ENCODE data around the gene SPRN. TPM values are rescaled to one million over a fixed set of nuclear protein-coding genes. Genes with fewer than 3 reads are reported as not detected.

The SPRN gene
- total RNA-seq, 1 donor from 2014 or later: 0.52 TPM

DNA sequence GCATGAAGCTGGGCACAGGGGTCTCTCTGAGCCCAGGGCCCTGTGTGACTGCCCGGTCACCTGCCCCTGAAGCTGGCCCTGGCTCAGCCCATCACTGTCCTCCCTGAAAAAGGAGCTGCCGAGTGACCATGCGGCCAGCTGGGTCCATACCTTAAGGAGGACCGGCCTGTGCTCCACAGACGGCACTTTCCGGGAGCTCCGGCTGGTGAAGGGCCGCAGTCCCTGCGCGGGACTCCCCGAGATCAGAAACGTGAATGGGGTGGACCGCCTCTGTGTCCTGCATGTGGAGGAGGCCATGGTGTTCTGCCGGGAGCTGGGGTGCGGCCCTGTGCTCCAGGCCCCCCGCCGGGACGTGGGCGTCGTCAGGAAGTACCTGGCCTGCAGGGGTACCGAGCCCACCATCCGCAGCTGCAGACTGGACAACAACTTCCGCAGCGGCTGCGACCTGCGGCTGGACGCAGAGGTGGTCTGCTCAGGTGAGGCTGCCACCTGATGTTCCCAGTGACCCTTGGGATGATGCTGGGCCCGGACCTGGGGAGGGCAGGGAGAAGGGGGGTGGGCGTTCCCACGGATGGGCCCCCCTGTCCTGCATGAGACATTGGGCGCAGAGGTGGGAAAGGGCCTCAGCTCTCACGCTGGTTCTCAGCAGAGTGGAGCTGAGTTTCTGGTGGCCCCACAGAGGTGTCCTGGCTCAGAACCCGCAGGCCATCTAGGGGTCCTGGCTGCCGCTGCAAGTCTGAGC is 32.8 kb upstream of the SPRN start:
- no peak overlapping the region for H3K27ac ChIP-seq (ENCODE audit: low read depth, low read length)
- peaks cover 0 to 3% (median 2%) of the 10 kb centered on the region in 3 donors for H3K36me3 ChIP-seq (ENCODE audit: control insufficient read depth in 3 of 3, insufficient read depth in 3 of 3, low read length in 3 of 3)
- no peaks in the 10 kb centered on the region for H3K27me3 ChIP-seq (ENCODE audit: control insufficient read depth in 3 of 3, insufficient read depth in 3 of 3, low read length in 3 of 3)
- H3K4me1 ChIP-seq (ENCODE audit: control insufficient read depth in 3 of 3, insufficient read depth in 3 of 3, low read length in 3 of 3): no peaks in the 10 kb centered on the region
- H3K9ac ChIP-seq (ENCODE audit: low read depth in 1 of 3, low read length in 3 of 3): no peak overlapping the region
- no peak overlapping the region for H3K4me3 ChIP-seq (ENCODE audit: low read length in 3 of 3)
- no peaks in the 10 kb centered on the region for H3K9me3 ChIP-seq (ENCODE audit: control insufficient read depth in 3 of 3, low read length in 3 of 3)

DNA sequence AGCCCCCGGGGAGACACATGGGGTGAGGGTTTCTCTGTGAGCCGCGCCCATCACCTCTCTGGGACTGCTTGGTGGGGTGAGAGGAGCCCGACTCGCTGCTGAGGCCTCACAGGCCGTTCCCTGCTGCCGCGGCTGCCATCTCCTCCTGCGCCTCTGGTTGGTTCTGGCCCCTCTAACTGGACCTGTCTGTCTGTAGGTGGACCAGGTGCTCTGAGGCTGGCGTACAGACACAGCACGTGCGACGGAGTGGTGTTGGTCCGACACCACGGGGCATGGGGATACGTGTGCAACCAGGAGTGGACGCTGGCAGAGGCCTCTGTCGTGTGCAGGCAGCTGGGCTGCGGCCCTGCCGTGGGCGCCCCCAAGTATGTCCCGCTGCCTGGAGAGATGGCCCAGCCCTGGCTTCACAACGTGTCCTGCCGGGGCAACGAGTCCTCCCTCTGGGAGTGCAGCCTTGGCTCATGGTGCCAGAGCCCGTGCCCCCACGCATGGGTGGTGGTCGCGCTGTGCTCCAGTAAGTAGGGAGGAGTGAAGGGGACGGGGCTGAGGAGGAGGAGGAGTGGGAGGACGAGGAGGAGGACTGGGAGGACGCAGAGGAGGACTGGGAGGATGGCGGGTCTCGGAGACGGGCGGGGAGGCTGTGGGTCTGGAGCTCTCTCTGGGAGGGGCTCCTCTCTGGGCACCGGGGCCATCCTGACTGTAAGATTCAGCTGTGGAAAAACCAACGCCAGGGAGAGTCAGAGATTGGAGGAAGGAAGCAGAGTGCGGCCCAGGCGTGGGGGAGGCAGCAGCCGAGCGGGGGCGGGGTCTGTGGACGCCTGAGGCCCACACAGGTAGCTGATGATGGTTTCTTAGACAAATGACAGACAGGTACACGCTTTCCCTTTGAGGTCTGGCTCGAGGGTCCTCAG is 31.9 kb upstream of the SPRN start:
- Histone ChIP-seq H3K27ac (ENCODE audit: low read depth, low read length) (no peak overlapping the region), H3K9ac (ENCODE audit: low read depth in 1 of 3, low read length in 3 of 3) (no peak overlapping the region), H3K4me1 (ENCODE audit: control insufficient read depth in 3 of 3, insufficient read depth in 3 of 3, low read length in 3 of 3) (no peaks in the 10 kb centered on the region), H3K27me3 (ENCODE audit: control insufficient read depth in 3 of 3, insufficient read depth in 3 of 3, low read length in 3 of 3) (no peaks in the 10 kb centered on the region), H3K36me3 (ENCODE audit: control insufficient read depth in 3 of 3, insufficient read depth in 3 of 3, low read length in 3 of 3) (peaks cover 0 to 3% (median 0%) of the 10 kb centered on the region in 3 donors), H3K9me3 (ENCODE audit: control insufficient read depth in 3 of 3, low read length in 3 of 3) (no peaks in the 10 kb centered on the region), H3K4me3 (ENCODE audit: low read length in 3 of 3) (no peak overlapping the region)

DNA sequence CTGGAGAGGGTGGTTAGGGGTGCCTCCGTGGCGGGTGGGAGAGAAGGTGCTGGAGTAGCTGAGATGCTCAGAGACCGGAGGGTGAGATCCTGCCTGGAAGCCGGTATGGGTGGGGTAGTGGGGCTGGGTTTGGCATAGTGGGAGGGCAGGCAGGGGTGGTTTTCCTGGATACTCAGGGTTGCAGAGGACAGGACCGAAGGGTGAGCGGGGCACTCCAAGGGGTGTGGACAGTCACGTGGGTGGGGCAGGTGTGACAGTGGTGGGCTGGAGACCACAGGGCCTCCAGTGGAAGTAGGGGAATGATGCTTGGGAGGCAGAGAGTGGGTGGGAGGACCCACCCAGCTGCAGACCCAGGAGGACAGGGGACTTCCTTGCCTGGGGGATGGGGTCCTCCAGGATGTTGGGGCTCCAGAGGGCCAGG is 31.2 kb upstream of the SPRN start:
- Histone ChIP-seq H3K27me3 (ENCODE audit: control insufficient read depth in 3 of 3, insufficient read depth in 3 of 3, low read length in 3 of 3) (no peaks in the 10 kb centered on the region), H3K9me3 (ENCODE audit: control insufficient read depth in 3 of 3, low read length in 3 of 3) (no peaks in the 10 kb centered on the region), H3K4me3 (ENCODE audit: low read length in 3 of 3) (no peak overlapping the region), H3K27ac (ENCODE audit: low read depth, low read length) (no peak overlapping the region), H3K36me3 (ENCODE audit: control insufficient read depth in 3 of 3, insufficient read depth in 3 of 3, low read length in 3 of 3) (peaks cover 0 to 3% (median 0%) of the 10 kb centered on the region in 3 donors), H3K4me1 (ENCODE audit: control insufficient read depth in 3 of 3, insufficient read depth in 3 of 3, low read length in 3 of 3) (no peaks in the 10 kb centered on the region), H3K9ac (ENCODE audit: low read depth in 1 of 3, low read length in 3 of 3) (no peak overlapping the region)

DNA sequence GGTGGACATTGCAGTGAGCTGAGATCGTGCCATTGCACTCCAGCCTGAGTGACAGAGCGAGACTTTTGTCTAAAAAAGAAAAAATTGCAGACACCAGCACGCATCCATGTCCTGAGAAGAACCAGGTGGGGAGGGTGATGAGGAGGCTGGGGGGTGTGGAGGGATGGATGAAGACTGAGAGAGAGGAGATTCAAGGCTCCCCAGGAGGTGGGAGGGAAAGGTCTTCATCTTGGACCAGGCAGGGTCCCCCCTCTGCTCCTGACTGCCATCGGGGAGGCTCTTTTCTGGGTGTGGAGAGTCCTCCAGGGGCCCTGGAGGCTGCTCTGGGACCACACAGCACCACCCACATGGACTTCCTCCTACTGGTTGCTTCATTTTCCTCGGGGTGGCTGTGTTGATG is 30.8 kb upstream of the SPRN start:
- Histone ChIP-seq H3K4me3 (ENCODE audit: low read length in 3 of 3) (no peak overlapping the region), H3K9ac (ENCODE audit: low read depth in 1 of 3, low read length in 3 of 3) (no peak overlapping the region), H3K9me3 (ENCODE audit: control insufficient read depth in 3 of 3, low read length in 3 of 3) (no peaks in the 10 kb centered on the region), H3K27me3 (ENCODE audit: control insufficient read depth in 3 of 3, insufficient read depth in 3 of 3, low read length in 3 of 3) (no peaks in the 10 kb centered on the region), H3K36me3 (ENCODE audit: control insufficient read depth in 3 of 3, insufficient read depth in 3 of 3, low read length in 3 of 3) (peaks cover 0 to 2% (median 0%) of the 10 kb centered on the region in 3 donors), H3K4me1 (ENCODE audit: control insufficient read depth in 3 of 3, insufficient read depth in 3 of 3, low read length in 3 of 3) (no peaks in the 10 kb centered on the region), H3K27ac (ENCODE audit: low read depth, low read length) (no peak overlapping the region)

DNA sequence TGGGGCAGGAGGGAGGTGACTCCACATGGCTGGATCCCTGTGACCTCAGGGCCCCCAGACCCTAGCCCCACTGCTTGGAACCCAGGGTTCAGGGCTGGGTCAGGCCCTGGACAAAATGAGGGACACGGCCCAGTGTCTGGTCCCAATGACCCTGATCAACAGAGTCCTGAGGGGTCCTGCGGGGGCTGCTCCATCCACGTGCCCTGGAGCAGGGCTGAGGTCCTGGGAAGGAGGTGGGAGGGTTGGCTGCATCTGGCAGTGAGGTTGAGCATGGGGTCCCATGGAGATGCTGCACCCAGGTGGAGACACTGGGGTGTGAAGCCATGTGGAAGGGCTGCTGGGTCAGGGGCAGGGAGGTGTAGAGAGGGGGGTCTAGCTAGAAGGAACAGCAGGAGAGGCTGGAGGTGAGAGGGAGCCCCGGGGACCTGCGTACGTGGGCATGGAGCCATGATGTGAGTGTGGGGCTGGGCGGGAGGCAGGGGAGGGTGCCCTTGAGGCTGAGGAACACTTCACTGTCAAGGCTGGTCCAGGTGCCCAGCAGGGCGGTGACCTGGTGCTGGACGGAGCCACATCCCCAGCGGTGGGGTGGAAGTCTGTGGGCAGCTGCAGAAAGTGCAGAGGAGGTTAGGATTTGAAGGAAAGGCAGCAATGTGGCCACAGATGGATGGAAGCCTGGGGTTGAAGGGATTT is 29.9 kb upstream of the SPRN start:
- Histone ChIP-seq H3K27me3 (ENCODE audit: control insufficient read depth in 3 of 3, insufficient read depth in 3 of 3, low read length in 3 of 3) (no peaks in the 10 kb centered on the region), H3K9me3 (ENCODE audit: control insufficient read depth in 3 of 3, low read length in 3 of 3) (no peaks in the 10 kb centered on the region), H3K4me1 (ENCODE audit: control insufficient read depth in 3 of 3, insufficient read depth in 3 of 3, low read length in 3 of 3) (no peaks in the 10 kb centered on the region), H3K36me3 (ENCODE audit: control insufficient read depth in 3 of 3, insufficient read depth in 3 of 3, low read length in 3 of 3) (no peaks in the 10 kb centered on the region), H3K4me3 (ENCODE audit: low read length in 3 of 3) (no peak overlapping the region), H3K9ac (ENCODE audit: low read depth in 1 of 3, low read length in 3 of 3) (no peak overlapping the region), H3K27ac (ENCODE audit: low read depth, low read length) (no peak overlapping the region)

DNA sequence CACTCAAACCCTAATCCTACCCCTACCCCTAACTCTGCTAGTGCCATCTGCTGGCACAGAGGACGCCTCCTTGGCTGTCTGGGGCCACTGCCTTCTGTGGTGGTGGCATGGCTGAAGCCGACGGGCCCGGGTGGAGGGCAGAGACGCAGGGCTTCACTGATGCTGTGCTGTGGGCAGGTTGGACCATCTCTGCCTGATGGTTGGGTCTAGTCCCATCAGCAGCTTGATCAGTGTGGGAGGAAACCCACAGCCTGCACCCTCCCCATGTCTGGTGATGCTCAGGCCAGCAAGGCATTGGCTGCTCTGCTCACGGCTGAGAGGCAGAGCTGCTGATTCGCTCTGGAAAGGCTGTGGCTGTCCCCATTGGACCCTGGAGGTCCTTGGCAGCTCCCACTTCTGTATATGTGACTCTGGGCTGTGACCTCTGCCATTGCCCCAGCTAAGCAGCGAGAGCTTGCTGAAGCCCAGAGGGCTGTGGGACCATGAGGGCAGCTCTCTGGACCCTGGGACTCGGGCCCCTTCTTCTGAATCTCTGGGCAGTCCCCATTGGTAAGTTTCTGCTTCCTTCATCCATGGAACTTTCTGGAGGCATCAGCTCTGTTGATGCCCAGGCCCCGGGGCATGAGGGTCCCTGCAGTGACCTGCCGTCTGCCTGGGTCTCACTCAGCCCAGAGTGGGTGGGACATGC is 29.2 kb upstream of the SPRN start, which contains the start of gene SCART1:
Gene SCART1, plus strand, starts transcription at position 430 of the 688 bp plus-strand sequence. Its CDS starts 53 bp downstream, at position 483.
- Histone ChIP-seq H3K27me3 (ENCODE audit: control insufficient read depth in 3 of 3, insufficient read depth in 3 of 3, low read length in 3 of 3) (no peaks in the 10 kb centered on the region), H3K4me3 (ENCODE audit: low read length in 3 of 3) (no peak within 1 kb of the TSS), H3K9ac (ENCODE audit: low read depth in 1 of 3, low read length in 3 of 3) (no peak within 1 kb of the TSS), H3K27ac (ENCODE audit: low read depth, low read length) (no peak within 1 kb of the TSS), H3K9me3 (ENCODE audit: control insufficient read depth in 3 of 3, low read length in 3 of 3) (peaks cover 0 to 3% (median 0%) of the 10 kb centered on the region in 3 donors), H3K36me3 (ENCODE audit: control insufficient read depth in 3 of 3, insufficient read depth in 3 of 3, low read length in 3 of 3) (no peaks in the 10 kb centered on the region), H3K4me1 (ENCODE audit: control insufficient read depth in 3 of 3, insufficient read depth in 3 of 3, low read length in 3 of 3) (no peaks in the 10 kb centered on the region)

DNA sequence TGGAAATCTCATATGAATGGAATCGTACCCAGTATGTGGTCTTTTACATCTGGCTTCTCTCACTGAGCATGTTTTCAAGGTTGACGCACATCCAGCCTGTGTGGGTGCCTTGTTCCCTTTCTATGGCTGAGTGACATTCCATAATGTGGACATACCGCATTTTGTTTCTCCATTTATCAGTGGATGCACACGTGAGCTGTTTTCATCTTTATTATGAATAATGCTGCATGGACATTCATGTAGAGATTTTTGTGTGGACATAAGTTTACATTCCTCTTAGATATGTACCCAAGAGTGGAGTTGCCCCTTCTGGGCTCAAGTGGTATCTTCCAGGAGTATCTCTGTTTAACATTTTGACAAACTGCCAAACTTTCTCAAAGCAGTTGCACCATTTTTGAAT is 28.0 kb upstream of the SPRN start:
- no peaks in the 10 kb centered on the region for H3K27me3 ChIP-seq (ENCODE audit: control insufficient read depth in 3 of 3, insufficient read depth in 3 of 3, low read length in 3 of 3)
- H3K36me3 ChIP-seq (ENCODE audit: control insufficient read depth in 3 of 3, insufficient read depth in 3 of 3, low read length in 3 of 3): no peaks in the 10 kb centered on the region
- no peak overlapping the region for H3K9ac ChIP-seq (ENCODE audit: low read depth in 1 of 3, low read length in 3 of 3)
- no peak overlapping the region for H3K4me3 ChIP-seq (ENCODE audit: low read length in 3 of 3)
- no peak overlapping the region for H3K27ac ChIP-seq (ENCODE audit: low read depth, low read length)
- H3K9me3 ChIP-seq (ENCODE audit: control insufficient read depth in 3 of 3, low read length in 3 of 3): peaks cover 0 to 13% (median 0%) of the 10 kb centered on the region in 3 donors
- no peaks in the 10 kb centered on the region for H3K4me1 ChIP-seq (ENCODE audit: control insufficient read depth in 3 of 3, insufficient read depth in 3 of 3, low read length in 3 of 3)

DNA sequence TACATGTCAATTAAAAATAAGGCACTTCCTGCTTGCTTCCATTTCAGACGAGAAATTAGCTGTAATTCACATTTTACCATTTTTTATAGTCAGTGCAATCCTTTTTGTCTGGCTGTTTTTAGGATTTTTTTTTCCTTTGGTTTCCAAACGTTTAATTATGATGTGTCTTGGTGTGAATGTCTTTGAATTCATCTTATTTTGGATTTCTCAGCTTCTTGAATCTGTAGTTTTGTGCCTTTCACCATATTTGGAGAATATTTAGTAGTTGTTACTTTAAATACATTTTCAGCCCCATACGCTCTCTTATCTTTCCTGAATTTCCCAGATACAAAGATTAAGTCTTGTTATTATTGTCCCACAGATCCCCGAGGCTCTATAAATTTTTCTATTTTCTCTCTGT is 26.9 kb upstream of the SPRN start:
- Histone ChIP-seq H3K27me3 (ENCODE audit: control insufficient read depth in 3 of 3, insufficient read depth in 3 of 3, low read length in 3 of 3) (no peaks in the 10 kb centered on the region), H3K4me1 (ENCODE audit: control insufficient read depth in 3 of 3, insufficient read depth in 3 of 3, low read length in 3 of 3) (no peaks in the 10 kb centered on the region), H3K9me3 (ENCODE audit: control insufficient read depth in 3 of 3, low read length in 3 of 3) (peaks cover 0 to 21% (median 0%) of the 10 kb centered on the region in 3 donors), H3K9ac (ENCODE audit: low read depth in 1 of 3, low read length in 3 of 3) (no peak overlapping the region), H3K27ac (ENCODE audit: low read depth, low read length) (no peak overlapping the region), H3K4me3 (ENCODE audit: low read length in 3 of 3) (no peak overlapping the region), H3K36me3 (ENCODE audit: control insufficient read depth in 3 of 3, insufficient read depth in 3 of 3, low read length in 3 of 3) (no peaks in the 10 kb centered on the region)

DNA sequence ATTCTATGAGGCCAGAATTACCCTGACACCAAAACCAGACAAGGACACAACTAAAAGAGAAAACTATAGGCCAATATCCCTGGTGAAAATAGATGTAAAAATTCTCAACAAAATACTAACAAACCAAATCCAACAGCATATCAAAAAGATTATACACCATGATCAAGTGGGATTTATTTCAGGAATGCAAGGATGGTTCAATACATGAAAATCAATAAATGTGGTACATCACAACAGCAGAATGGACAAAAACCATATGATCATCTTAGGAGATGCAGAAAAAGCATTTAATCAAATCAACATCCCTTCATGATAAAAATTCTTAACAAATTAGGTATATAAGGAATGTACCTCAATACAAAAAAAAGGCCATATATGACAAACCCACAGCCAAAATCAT is 23.7 kb upstream of the SPRN start:
- no peak overlapping the region for H3K9ac ChIP-seq (ENCODE audit: low read depth in 1 of 3, low read length in 3 of 3)
- H3K9me3 ChIP-seq (ENCODE audit: control insufficient read depth in 3 of 3, low read length in 3 of 3): peaks cover 0 to 21% (median 0%) of the 10 kb centered on the region in 3 donors
- H3K27ac ChIP-seq (ENCODE audit: low read depth, low read length): no peak overlapping the region
- H3K4me3 ChIP-seq (ENCODE audit: low read length in 3 of 3): no peak overlapping the region
- peaks cover 0 to 6% (median 0%) of the 10 kb centered on the region in 3 donors for H3K36me3 ChIP-seq (ENCODE audit: control insufficient read depth in 3 of 3, insufficient read depth in 3 of 3, low read length in 3 of 3)
- peaks cover 0 to 8% (median 3%) of the 10 kb centered on the region in 3 donors for H3K27me3 ChIP-seq (ENCODE audit: control insufficient read depth in 3 of 3, insufficient read depth in 3 of 3, low read length in 3 of 3)
- no peaks in the 10 kb centered on the region for H3K4me1 ChIP-seq (ENCODE audit: control insufficient read depth in 3 of 3, insufficient read depth in 3 of 3, low read length in 3 of 3)

All from skeletal muscle tissue (tissue), 4 donors.